A549 (cell line): Measurements from ENCODE around the gene PRTN3. TPM values are rescaled to one million over a fixed set of nuclear protein-coding genes. Genes with fewer than 3 reads are reported as not detected.

Source experiments
- ATAC-seq, 2 experiments: fragments of 200-7000 bp in 1 of 2; fragments of >200 bp in 1 of 2; cut with Nextera tagmentation in 1 of 2; cut with Tn5 transposase in 1 of 2; 3 replicates each; pipeline versions ENCODE4 v1.8.0 to v1.9.1; 2018 to 2020; ENCODE audit warnings: mild to moderate bottlenecking in 1 of 2, moderate library complexity in 1 of 2
- CTCF ChIA-PET: fragments of 300-600 bp; sonication (Branson Sonifier 250); formaldehyde crosslinking; extraction: SDS; loops from one replicate; lab custom pipeline; 2021; ENCODE audit warnings: antibody characterized with exemption, inconsistent platforms; lab: Yijun Ruan, JAX
- POLR2A ChIA-PET: fragments of 350-600 bp; formaldehyde crosslinking; extraction: SDS; loops from one replicate; lab custom pipeline; 2021; ENCODE audit warnings: antibody characterized with exemption, inconsistent platforms; lab: Yijun Ruan, JAX
- DNase-seq, 2 experiments: peaks; one replicate each; pipeline versions ENCODE4 v3.0.0 to v3.0.0-alpha.2; 2011 to 2016; ENCODE audit warnings: low read depth in 1 of 2, low spot score in 1 of 2
- FAIRE-seq: peaks from 2 replicates; lab custom pipeline; 2011; peaks lifted over from hg19 to GRCh38; lab: Jason Lieb, UNC
- H3K27ac ChIP-seq, 2 experiments: fragments of >200 bp; sonication (Bioruptor Twin); formaldehyde crosslinking; 3 replicates each; pipeline ENCODE4 v1.5.1; 2016 to 2017
- H3K4me1 ChIP-seq: fragments of >200 bp; sonication (Bioruptor Twin); formaldehyde crosslinking; 3 replicates; pipeline ENCODE4 v1.6.1; 2016
- H3K4me2 ChIP-seq: fragments of >200 bp; sonication (Bioruptor Twin); formaldehyde crosslinking; 3 replicates; pipeline ENCODE4 v1.6.1; 2016
- H3K4me3 ChIP-seq: fragments of >200 bp; sonication (Bioruptor Twin); formaldehyde crosslinking; 3 replicates; pipeline ENCODE4 v1.5.1; 2016
- H3K9me3 ChIP-seq: fragments of >200 bp; sonication (Bioruptor Twin); formaldehyde crosslinking; 3 replicates; pipeline ENCODE4 v1.6.1; 2016
- BCL3 ChIP-seq: fragments of >200 bp; sonication (Bioruptor Twin); formaldehyde crosslinking; IDR thresholded peaks from 3 replicates; pipeline ENCODE4 v1.6.1; 2016
- CBX8 ChIP-seq: fragments of 200-600 bp; sonication (generic); IDR thresholded peaks from 2 replicates; pipeline ENCODE4 v1.6.1; 2016
- E2F6 ChIP-seq: IDR thresholded peaks from 2 replicates; pipeline ENCODE4 v1.6.1; 2012; ENCODE audit warnings: low read depth, borderline replicate concordance
- EHF ChIP-seq: fragments of 250-450 bp; sonication (Bioruptor Pico); IDR thresholded peaks from 2 replicates; pipeline ENCODE4 v1.5.0; 2020; ENCODE audit warnings: mild to moderate bottlenecking
- EP300 ChIP-seq, 2 experiments: fragments of >200 bp; sonication (Bioruptor Twin); formaldehyde crosslinking; IDR thresholded peaks; 2 replicates in 1 of 2; 3 replicates in 1 of 2; pipeline ENCODE4 v1.6.1; 2016 to 2017
- GATA3 ChIP-seq: IDR thresholded peaks from 2 replicates; pipeline ENCODE4 v1.6.1; 2012; ENCODE audit warnings: borderline replicate concordance
- HOXA7 ChIP-seq: fragments of 250-450 bp; sonication (Bioruptor Pico); IDR thresholded peaks from 2 replicates; pipeline ENCODE4 v1.5.0; 2020; ENCODE audit warnings: mild to moderate bottlenecking, moderate library complexity
- HOXB13 ChIP-seq: fragments of 250-450 bp; sonication (Bioruptor Pico); IDR thresholded peaks from 2 replicates; pipeline ENCODE4 v1.5.0; 2020; ENCODE audit warnings: low read depth, mild to moderate bottlenecking, moderate library complexity
- HOXB5 ChIP-seq: fragments of 250-450 bp; sonication (Bioruptor Pico); IDR thresholded peaks from 2 replicates; pipeline ENCODE4 v1.5.0; 2020; ENCODE audit warnings: mild to moderate bottlenecking, moderate library complexity
- JUN ChIP-seq, 2 experiments: fragments of >200 bp; sonication (Bioruptor Twin); formaldehyde crosslinking; IDR thresholded peaks; 2 replicates in 1 of 2; 3 replicates in 1 of 2; pipeline ENCODE4 v1.6.1; 2016 to 2017
- KDM1A ChIP-seq: fragments of 200-600 bp; sonication (generic); IDR thresholded peaks from 2 replicates; pipeline ENCODE4 v1.6.1; 2016; ENCODE audit warnings: low read depth, mild to moderate bottlenecking
- MAX ChIP-seq: IDR thresholded peaks from 2 replicates; pipeline ENCODE4 v1.6.1; 2012
- NPAS2 ChIP-seq: fragments of 250-450 bp; sonication (Bioruptor Pico); IDR thresholded peaks from 2 replicates; pipeline ENCODE4 v1.8.0; 2022; ENCODE audit warnings: mild to moderate bottlenecking, moderate library complexity, borderline replicate concordance
- POLR2A ChIP-seq: IDR thresholded peaks from 2 replicates; pipeline ENCODE4 v1.6.1; 2012; ENCODE audit warnings: mild to moderate bottlenecking, low read length
- POLR2AphosphoS2 ChIP-seq: conservative IDR thresholded peaks from 2 replicates; pipeline ENCODE4 v1.6.1; 2012; ENCODE audit warnings: low read length, improper control_type of control experiment, inconsistent platforms
- RNF2 ChIP-seq: fragments of 200-600 bp; sonication (generic); IDR thresholded peaks from 2 replicates; pipeline ENCODE4 v1.6.1; 2016; ENCODE audit warnings: low read depth, mild to moderate bottlenecking, antibody characterized with exemption, moderate library complexity, borderline replicate concordance
- WGBS: methylation state at CpG from one replicate; pipeline ENCODE4 v1.1.6; 2017; ENCODE audit errors: missing lambda C conversion rate; 5-methylcytosine and 5-hydroxymethylcytosine counted together
- polyA plus RNA-seq, 4 experiments: library from polyadenylated mRNA; depleted of rRNA in 3 of 4; stranded (reverse); fragments of >200 nt; fragmentation: RNase III in 1 of 4; extraction: RNeasy Plus Mini Kit Qiagen cat#74134 plus additional on column Dnase treatment in 1 of 4; gene quantifications; 2 replicates in 3 of 4; 3 replicates in 1 of 4; pipeline ENCODE4 v1.2.3, GENCODE V29; 2011 to 2017

The PRTN3 gene
- polyA plus RNA-seq, 2 of the 4 experiments (the other 2 are of a cell fraction) = 0.21 to 0.39 TPM

- ChIA-PET POLR2A (no interaction called here), CTCF (interaction anchor here (1.3 kb wide), 1 partner anchor 15 kb away, joined by 6 read pairs; no protein-coding TSS in a partner anchor)
- H3K27ac ChIP-seq = peak overlapping the region; percentile 95 to 98
- no peak for FAIRE-seq
- ATAC-seq = peak in 1 of 2 experiments; percentile 21; a peak in 2 of 6 replicates
- H3K4me3 ChIP-seq = peak overlapping the region; percentile 42
- no peaks in the 10 kb centered on the region for H3K9me3 ChIP-seq
- WGBS = 8% methylated on average over 2 of the region's 33 CpGs
- H3K4me2 ChIP-seq = peak overlapping the region; percentile 99
- peak in 1 of 2 experiments; percentile 58 for DNase-seq
- TF ChIP-seq POLR2A (0 out of 2 replicates have a peak, but pooled peaks have one; percentile 18), HOXA7 (CRISPR knock-in tag) (no peak), JUN (IDR thresholded peaks at IDR 0.05) (0 out of 5 replicates have a peak, but pooled peaks of 1 of the 2 experiments have one; percentile 8), EP300 (IDR thresholded peaks at IDR 0.05) (no peak)
- TF ChIP-seq, all 56 proteins: peak for 2
- H3K4me1 ChIP-seq = peaks cover 48% of the 10 kb centered on the region
Measured at GRCh38 chr19:871446-872265, 30.9 kb downstream of the PRTN3 start.

- ChIA-PET CTCF (interaction anchor here (1.3 kb wide), 1 partner anchor 16 kb away, joined by 6 read pairs; no protein-coding TSS in a partner anchor), POLR2A (no interaction called here)
- no peak for FAIRE-seq
- 8% methylated on average over 5 of the region's 27 CpGs for WGBS
- H3K9me3 ChIP-seq = no peaks in the 10 kb centered on the region
- H3K4me1 ChIP-seq = peaks cover 48% of the 10 kb centered on the region
- DNase-seq = peak in 1 of 2 experiments; percentile 93
- no peak for TF ChIP-seq POLR2A
- TF ChIP-seq POLR2AphosphoS2 = no peak
- TF ChIP-seq E2F6 = peak; percentile 33; the same call in 1 of the 2 replicates
- peak; percentile 55; the same call in 1 of the 2 replicates for TF ChIP-seq MAX
- TF ChIP-seq HOXB5 (CRISPR knock-in tag) = no peak
- peak overlapping the region; percentile 95 to 98 for H3K27ac ChIP-seq
- H3K4me3 ChIP-seq = peak overlapping the region; percentile 42; the same call in 2 of the 3 replicates
- peak overlapping the region; percentile 99 for H3K4me2 ChIP-seq
- peak; percentile 70 to 80 for ATAC-seq
Measured at GRCh38 chr19:872266-872951, 31.6 kb downstream of the PRTN3 start.

GRCh38 chr19:873084-873483 is 32.3 kb downstream of the PRTN3 start:
- Histone ChIP-seq H3K9me3 (no peaks in the 10 kb centered on the region), H3K4me1 (peaks cover 48% of the 10 kb centered on the region), H3K27ac (peak overlapping the region; percentile 95 to 98; a peak in 5 of 6 replicates), H3K4me2 (peak overlapping the region; percentile 99; the same call in 1 of the 3 replicates), H3K4me3 (no peak overlapping the region)
- no peak for FAIRE-seq
- ATAC-seq = peak; percentile 42 to 67
- DNase-seq = peak in 1 of 2 experiments; percentile 87
- TF ChIP-seq EHF (CRISPR knock-in tag) (no peak), NPAS2 (CRISPR knock-in tag) (no peak), RNF2 (no peak), CBX8 (no peak), BCL3 (no peak), HOXB13 (CRISPR knock-in tag) (no peak), GATA3 (no peak), KDM1A (no peak)
- 83% methylated on average over 2 of the region's 13 CpGs for WGBS
- ChIA-PET CTCF (interaction anchor here (1.3 kb wide), 2 partner anchors 17 to 24 kb away, joined by 3 to 6 read pairs; no protein-coding TSS in a partner anchor), POLR2A (no interaction called here)
